Muscle layer of colon (tissue), 2 donors: ENCODE results near the gene SPCS2.
A peak's percentile ranks its signal among the peaks of the same experiment; 100 is the strongest.

Source experiments
- H3K27ac ChIP-seq: one replicate; pipeline ENCODE4 v1.7.0; 2013; ENCODE audit warnings: low read depth, mild to moderate bottlenecking, low read length, moderate library complexity
- H3K27me3 ChIP-seq, 2 donors: one replicate each; pipeline ENCODE4 v1.7.0; 2013; ENCODE audit warnings: low read length in 2 of 2, mild to moderate bottlenecking in 2 of 2; ENCODE audit not compliant: insufficient read depth in 2 of 2, control insufficient read depth in 1 of 2
- H3K36me3 ChIP-seq: one replicate; pipeline ENCODE4 v1.7.0; 2013; ENCODE audit warnings: mild to moderate bottlenecking, low read length; ENCODE audit not compliant: insufficient read depth
- H3K4me1 ChIP-seq: one replicate; pipeline ENCODE4 v1.7.0; 2013; ENCODE audit warnings: mild to moderate bottlenecking, low read length; ENCODE audit not compliant: insufficient read depth
- H3K4me3 ChIP-seq, 2 donors: one replicate each; pipeline ENCODE4 v1.7.0; 2013; ENCODE audit warnings: low read length in 2 of 2, low read depth in 1 of 2, mild to moderate bottlenecking in 1 of 2, moderate library complexity in 1 of 2
- H3K9ac ChIP-seq: one replicate; pipeline ENCODE4 v1.7.0; 2013; ENCODE audit warnings: low read length
- H3K9me3 ChIP-seq: one replicate; pipeline ENCODE4 v1.7.0; 2013; ENCODE audit warnings: mild to moderate bottlenecking, low read length
- donor health status: abdominal sarcoma.
- donor health status: Adenocarcinoma of cecum.

Gene SPCS2

DNA sequence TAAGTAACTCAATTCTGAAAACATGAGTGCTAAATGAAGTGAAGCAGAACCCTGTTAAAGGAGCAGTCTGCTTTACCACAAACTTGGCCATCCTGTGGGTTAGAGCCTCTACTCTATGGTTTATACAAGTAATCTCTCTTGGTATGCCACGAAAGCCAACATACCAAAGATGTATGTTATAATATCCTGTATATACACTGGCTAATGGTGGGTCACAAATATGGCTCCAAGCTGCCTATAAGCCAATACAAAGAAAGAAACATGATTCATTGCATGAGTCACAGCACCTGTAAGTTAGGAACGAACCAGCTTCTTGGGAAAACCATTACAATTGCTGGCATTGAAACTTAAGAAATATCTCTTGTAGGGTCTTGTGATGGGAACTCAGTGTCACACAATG lies 16.3 kb upstream of the SPCS2 start:
- Histone ChIP-seq H3K9me3 (no peaks in the 10 kb centered on the region), H3K27me3 (no peaks in the 10 kb centered on the region), H3K4me3 (no peak overlapping the region), H3K9ac (no peak overlapping the region), H3K36me3 (peaks cover 61% of the 10 kb centered on the region), H3K27ac (no peak overlapping the region), H3K4me1 (no peaks in the 10 kb centered on the region)

GRCh38 chr11:74933765-74934164 lies 15.3 kb upstream of the SPCS2 start:
- Histone ChIP-seq H3K9ac (no peak overlapping the region), H3K27ac (no peak overlapping the region), H3K4me1 (no peaks in the 10 kb centered on the region), H3K4me3 (no peak overlapping the region), H3K27me3 (no peaks in the 10 kb centered on the region), H3K9me3 (no peaks in the 10 kb centered on the region), H3K36me3 (peaks cover 62% of the 10 kb centered on the region)

GRCh38 chr11:74935285-74935684 lies 13.8 kb upstream of the SPCS2 start:
- Histone ChIP-seq H3K4me1 (no peaks in the 10 kb centered on the region), H3K9ac (no peak overlapping the region), H3K27me3 (no peaks in the 10 kb centered on the region), H3K4me3 (no peak overlapping the region), H3K36me3 (peaks cover 62% of the 10 kb centered on the region), H3K27ac (no peak overlapping the region), H3K9me3 (no peaks in the 10 kb centered on the region)

GRCh38 chr11:74936087-74936486 lies 13.0 kb upstream of the SPCS2 start:
- Histone ChIP-seq H3K9ac (no peak overlapping the region), H3K36me3 (peaks cover 69% of the 10 kb centered on the region)

DNA sequence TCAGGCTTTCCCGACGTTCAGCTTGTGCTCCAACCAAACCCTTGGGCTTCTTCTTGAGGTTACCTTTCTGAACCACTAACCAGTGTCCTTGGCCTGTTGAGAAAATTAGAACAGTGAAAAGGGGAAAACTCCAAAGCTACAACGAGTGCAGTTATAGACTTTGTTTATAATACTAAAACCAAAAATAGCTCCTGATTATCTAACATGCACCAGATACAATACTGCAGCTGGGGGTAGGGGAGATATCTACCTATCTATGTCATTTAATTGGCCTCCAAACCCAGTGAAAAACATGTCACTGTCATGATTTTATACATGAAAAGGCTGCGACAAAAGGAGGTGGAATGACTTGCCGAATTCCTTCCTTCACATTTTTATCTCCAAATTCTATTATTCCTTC lies 12.1 kb upstream of the SPCS2 start:
- no peaks in the 10 kb centered on the region for H3K27me3 ChIP-seq
- no peaks in the 10 kb centered on the region for H3K9me3 ChIP-seq
- no peak overlapping the region for H3K4me3 ChIP-seq
- H3K4me1 ChIP-seq = no peaks in the 10 kb centered on the region
- H3K27ac ChIP-seq = no peak overlapping the region
- no peak overlapping the region for H3K9ac ChIP-seq
- H3K36me3 ChIP-seq = peaks cover 75% of the 10 kb centered on the region

More at GRCh38 chr11:74936087-74936486, 13.0 kb upstream of the SPCS2 start:
- H3K9me3 ChIP-seq = no peaks in the 10 kb centered on the region
- no peaks in the 10 kb centered on the region for H3K4me1 ChIP-seq
- no peak overlapping the region for H3K27ac ChIP-seq
- no peaks in the 10 kb centered on the region for H3K27me3 ChIP-seq
- no peak overlapping the region for H3K4me3 ChIP-seq

DNA sequence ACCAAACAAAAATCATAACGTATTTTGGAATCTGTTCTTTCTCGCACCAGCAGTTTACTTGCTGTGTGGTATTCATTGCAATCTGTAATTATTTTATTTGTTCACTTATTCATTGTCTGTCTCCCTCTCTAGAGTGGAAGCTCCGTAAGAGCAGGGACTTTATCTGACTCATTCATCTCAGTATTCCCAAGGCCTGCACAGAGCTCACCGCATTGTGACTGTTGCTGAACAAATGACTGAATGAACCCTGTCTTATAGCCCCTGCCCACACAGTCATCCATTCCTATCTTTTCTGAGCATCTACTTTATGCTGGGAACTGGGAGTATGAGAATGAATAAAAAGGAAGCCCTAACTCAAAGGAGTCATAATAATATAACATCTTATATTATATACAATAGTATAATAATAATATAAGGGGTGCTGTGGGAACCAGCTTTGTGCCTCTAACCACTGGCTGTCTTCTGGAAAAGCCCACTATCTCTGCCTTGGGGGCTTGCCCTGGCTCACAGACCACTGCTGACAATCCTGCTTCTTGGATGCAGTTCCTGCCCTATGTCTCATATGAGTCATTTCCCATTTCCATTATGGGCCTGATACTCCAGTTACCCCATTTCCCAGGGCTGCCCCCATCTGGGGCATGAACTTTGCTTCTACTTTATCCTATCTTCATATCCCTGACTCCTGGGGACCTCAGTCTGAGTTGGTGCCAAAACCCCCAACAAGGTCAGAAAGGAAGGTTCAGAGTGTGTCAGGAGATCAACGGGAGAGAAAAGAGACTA lies 11.2 kb upstream of the SPCS2 start:
- Histone ChIP-seq H3K36me3 (peaks cover 76% of the 10 kb centered on the region), H3K27me3 (no peaks in the 10 kb centered on the region)

DNA sequence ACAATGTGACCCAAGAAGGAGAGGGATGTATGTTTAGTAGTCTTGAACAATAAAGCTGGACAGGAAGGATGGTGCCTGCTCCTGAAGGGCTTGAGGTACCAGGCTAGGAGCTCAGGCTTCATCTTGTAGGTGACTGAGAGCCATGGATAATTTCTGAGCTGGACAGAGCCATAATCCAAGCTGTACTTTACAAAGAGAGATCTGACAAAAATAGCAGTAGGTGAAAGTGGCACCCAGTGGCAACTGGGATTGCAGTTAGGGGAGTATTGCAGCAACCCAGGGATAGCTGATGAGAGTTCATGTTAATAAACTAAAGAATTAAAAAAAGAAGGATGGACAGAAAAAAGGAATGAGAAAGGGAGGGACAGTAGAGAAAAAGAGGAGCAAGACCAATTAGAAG lies 7.6 kb upstream of the SPCS2 start:
- Histone ChIP-seq H3K4me3 (no peak overlapping the region), H3K9ac (no peak overlapping the region), H3K27ac (no peak overlapping the region), H3K27me3 (no peaks in the 10 kb centered on the region), H3K36me3 (peaks cover 46% of the 10 kb centered on the region), H3K4me1 (no peaks in the 10 kb centered on the region), H3K9me3 (no peaks in the 10 kb centered on the region)

More for the DNA sequence above, 11.2 kb upstream of the SPCS2 start:
- H3K4me1 ChIP-seq = no peaks in the 10 kb centered on the region
- no peak overlapping the region for H3K27ac ChIP-seq
- H3K4me3 ChIP-seq = no peak overlapping the region
- no peaks in the 10 kb centered on the region for H3K9me3 ChIP-seq
- H3K9ac ChIP-seq = no peak overlapping the region

- H3K36me3 ChIP-seq = peaks cover 39% of the 10 kb centered on the region
These were observed 6.8 kb upstream of the SPCS2 start for GRCh38 chr11:74942073-74942759.

DNA sequence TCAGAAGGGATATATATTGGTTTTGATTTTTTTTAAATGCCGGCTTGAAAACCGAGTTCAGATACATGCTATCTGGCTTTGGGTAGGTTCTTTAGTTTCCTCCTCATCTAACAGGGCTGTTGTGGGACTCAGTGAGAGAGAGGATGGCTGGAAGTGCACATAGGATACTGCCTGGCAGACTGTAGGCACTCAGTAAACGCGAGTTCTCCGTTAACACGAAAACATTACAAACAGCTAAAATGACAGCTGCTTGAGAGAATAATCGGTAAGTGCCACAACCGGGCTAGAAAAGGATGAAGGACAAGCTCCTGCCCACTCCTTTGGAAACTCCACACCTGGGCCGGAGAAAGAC lies 544 bp upstream of the SPCS2 start:
- H3K4me3 ChIP-seq = peak overlapping the region; percentile 67 to 97
- H3K27ac ChIP-seq = peak overlapping the region; percentile 19
- no peaks in the 10 kb centered on the region for H3K27me3 ChIP-seq
- peaks cover 21% of the 10 kb centered on the region for H3K4me1 ChIP-seq
- H3K9ac ChIP-seq = peak overlapping the region; percentile 52
- peaks cover 5% of the 10 kb centered on the region for H3K36me3 ChIP-seq
- no peaks in the 10 kb centered on the region for H3K9me3 ChIP-seq

More at GRCh38 chr11:74942073-74942759, 6.8 kb upstream of the SPCS2 start:
- H3K4me1 ChIP-seq = no peaks in the 10 kb centered on the region
- no peak overlapping the region for H3K9ac ChIP-seq
- H3K27me3 ChIP-seq = no peaks in the 10 kb centered on the region
- H3K9me3 ChIP-seq = no peaks in the 10 kb centered on the region
- no peak overlapping the region for H3K27ac ChIP-seq
- H3K4me3 ChIP-seq = no peak overlapping the region

DNA sequence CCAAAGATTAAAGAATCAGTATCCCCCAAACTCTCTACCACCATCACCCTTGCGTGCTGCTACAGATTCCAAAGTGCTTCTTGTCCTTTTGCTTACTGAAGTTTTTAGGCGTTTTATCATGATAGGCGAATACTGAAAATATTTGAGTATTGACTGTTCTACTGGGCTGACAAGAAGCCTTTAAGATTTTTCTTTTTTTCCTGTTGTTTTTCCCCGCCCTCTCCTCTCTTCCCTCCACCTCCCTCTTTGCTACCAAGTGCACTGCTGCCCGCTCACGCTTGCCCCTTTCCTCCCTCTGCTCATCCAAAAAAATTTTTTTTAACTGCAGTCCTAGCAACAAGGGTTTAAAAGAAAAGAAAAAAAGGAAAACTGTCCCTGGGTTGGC lies 679 bp downstream of the SPCS2 start:
- peak overlapping the region; percentile 67 to 97 for H3K4me3 ChIP-seq
- H3K36me3 ChIP-seq = peaks cover 5% of the 10 kb centered on the region
- no peaks in the 10 kb centered on the region for H3K9me3 ChIP-seq
- H3K4me1 ChIP-seq = peaks cover 21% of the 10 kb centered on the region
- H3K9ac ChIP-seq = peak overlapping the region; percentile 88
- H3K27ac ChIP-seq = peak overlapping the region; percentile 35
- no peaks in the 10 kb centered on the region for H3K27me3 ChIP-seq

DNA sequence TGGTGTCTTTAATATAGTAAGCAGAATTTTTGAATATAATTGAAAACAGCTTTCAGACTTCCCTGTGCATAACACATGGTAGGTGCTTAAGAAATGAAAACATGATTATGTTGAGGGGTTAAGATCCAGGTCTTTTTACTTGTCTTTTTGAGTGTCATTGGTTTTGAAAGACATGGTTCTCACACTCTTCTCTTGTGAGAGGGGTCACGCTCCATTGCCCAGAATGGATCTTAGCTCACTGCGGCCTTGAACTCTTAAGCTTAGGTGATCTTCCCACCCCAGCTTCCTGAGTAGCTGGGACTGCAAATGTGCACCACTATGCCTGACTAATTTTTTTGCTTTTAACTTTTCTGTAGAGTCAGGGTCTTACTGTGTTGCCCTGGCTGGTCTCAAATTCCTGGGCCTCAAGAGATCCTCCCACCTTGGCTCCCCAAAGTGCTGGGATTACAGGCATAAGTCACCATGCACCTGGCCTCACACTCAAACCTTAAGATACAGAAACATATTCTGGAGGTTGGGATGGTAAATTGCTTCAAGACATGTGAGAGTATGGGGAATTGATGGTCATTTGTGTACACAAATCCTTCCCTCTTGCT lies 1.4 kb downstream of the SPCS2 start:
- Histone ChIP-seq H3K27ac (no peak overlapping the region), H3K36me3 (peaks cover 5% of the 10 kb centered on the region), H3K9ac (peak overlapping the region; percentile 88), H3K4me1 (peaks cover 21% of the 10 kb centered on the region), H3K4me3 (peak overlapping the region; percentile 67 to 97), H3K27me3 (no peaks in the 10 kb centered on the region), H3K9me3 (no peaks in the 10 kb centered on the region)
